T-helper 2 cell (primary cell): ENCODE measurements around the gene DEPDC5.
A peak's percentile ranks its signal among the peaks of the same experiment; 100 is the strongest.
"Not testable (repeated sequence)": the region's sequence is repeated elsewhere in the genome, so short reads cannot be mapped to it uniquely, and the experiment has no call there.

Source experiments
- DNase-seq, 5 experiments: peaks; one replicate each; pipeline versions ENCODE4 v3.0.0 to v3.0.0-alpha.2; 2012 to 2022

DEPDC5 gene

DNA sequence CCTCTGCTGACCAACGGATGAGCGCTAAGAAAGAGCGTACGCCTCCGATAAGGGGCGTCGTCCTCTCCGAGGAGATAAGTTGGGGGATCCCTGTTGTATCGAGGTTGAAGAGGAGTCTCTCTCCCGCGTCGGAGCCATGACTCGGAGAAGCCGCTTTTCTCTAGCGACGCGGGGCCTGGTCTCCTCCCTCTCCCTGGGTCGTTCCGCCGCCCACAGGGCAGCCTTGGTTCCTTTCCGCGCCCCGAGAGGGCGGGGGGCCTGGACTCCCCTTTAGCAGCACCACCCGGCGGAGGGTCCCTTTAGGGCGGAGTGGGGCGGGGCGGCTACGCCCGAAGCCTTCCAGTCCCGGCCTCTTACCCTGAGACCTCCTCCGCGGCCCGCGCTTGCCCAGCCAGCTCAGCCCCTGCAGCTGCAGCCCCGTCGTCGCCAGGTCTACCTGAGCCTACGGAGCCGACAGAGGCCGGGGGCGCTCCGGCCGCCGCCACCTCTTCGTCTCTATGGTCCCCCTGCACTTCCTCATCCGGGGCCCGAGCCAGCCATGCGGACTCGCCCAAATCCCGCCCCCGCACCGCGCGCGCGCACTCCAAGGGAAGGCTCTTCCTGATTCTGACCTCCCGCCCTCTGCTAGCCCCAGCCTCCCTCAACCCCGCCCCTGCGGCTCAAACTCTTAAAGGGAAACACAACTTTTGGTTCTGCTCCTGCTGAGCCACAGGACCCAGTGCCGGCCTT lies 4.0 kb upstream of the DEPDC5 start, which contains the start of gene PRR14L:
Gene PRR14L (minus strand): TSS at position 497 of the 729 bp plus-strand sequence. CDS start 11,272 bp downstream, outside the sequence.
- DNase-seq = peak; percentile 95 to 99 (median 97)

DNA sequence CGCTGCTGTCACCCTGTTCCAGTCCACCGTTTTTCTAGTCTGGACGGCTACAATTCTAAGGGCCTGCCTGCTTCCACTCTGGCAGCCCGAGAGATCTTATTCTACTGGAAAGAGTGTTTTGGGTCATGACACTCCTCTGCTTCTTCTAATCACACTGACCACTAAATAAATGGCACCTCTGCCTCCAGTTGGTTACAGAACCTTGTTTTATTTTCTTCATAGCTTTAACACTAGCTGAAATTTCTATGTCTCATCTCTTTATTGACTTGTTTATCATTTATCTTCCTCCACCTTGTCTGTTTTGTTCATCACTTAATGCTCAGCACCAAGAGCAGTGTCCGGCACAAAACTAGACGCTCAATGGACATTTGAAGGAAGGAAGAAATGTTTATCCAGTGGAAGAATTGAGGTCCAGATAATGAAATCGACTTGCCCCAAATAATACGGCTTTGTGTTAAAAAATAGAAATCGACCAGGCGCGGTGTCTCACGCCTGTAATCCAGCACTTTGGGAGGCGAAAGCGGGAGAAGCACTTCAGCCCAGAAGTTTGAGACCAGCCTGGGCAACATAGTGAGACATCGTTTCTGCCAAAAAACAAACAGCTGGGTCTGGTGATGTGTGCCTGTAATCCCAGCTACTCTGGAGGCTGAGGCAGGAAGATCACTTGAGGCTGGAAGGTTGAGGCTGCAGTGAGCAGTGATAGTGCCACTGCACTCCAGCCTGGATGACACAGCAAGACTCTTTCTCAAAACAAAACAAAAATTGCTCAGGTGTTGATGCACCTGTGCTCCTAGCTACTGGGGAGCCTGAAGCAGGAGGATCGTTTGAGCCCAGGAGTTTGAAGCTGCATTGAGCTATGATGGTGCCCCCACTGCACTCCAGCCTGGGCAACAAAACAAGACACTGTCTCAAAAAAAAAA lies 3.2 kb upstream of the DEPDC5 start:
- DNase-seq = no peak

DNA sequence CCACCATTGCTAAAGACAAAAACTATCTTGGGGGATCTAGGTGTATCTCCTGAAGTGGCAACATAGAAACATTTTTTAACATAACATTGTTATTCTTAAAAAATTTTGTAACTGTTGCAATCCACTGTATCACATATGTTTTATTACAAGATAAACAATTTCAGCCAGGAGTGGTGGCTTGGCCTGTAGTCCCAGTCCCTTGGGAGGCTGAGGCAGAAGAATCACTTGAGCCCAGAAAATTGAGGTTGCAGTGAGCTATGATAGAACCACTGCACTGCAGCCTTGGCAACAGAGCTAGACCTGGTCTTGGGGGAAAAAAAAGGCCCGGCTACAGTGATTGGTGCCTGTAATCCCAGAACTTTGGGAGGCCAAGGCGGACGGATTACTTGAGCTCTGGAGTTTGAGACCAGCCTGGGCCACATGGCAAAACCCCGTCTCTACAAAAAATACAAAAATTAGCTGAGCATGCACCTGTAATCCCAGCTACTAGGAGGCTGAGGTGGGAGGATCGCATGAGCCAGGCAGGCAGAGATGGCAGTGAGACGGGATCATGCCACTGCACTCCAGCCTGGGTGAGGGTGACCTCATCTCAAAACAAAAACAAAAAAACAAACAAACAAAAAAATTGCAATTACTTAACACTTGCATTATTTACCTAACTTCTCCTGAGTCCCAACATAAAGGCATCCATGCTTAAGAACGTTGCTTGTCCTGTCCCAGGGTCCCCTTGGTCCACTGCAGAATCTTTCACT lies 1.5 kb upstream of the DEPDC5 start:
- DNase-seq = no peak

DNA sequence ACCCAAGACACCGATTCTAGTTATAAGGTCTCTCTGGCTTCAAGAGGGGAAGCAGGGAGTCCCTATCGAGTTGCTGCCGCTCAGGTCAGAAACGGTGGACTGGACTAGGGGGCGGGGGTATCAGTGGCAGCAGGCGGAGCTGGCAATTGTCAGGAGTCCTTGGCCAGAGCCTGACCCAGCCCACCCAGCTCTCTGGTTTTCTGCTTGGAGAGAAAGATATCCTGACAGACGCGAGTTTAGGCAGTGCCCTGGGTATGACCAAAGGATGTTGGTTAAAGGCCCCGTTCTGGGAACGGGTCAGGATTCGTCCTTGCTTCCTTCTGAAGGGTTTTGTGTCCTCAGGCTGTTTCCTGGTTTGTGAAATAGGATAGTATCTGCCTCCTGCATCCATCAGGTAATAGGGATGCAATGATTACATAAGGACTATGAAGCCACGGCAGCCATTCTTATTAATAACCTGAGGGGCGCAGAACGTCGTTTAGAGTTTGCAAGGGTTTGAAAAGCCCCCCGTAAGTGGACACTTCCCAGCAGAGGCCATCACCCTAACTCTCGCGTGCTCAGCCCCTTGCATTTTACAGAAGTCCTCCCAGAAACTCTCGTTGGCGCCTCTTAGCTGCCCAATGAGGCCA lies 700 bp upstream of the DEPDC5 start:
- no peak for DNase-seq

GRCh38 chr22:31754813-31755212 lies 994 bp downstream of the DEPDC5 start:
- no peak for DNase-seq

DNA sequence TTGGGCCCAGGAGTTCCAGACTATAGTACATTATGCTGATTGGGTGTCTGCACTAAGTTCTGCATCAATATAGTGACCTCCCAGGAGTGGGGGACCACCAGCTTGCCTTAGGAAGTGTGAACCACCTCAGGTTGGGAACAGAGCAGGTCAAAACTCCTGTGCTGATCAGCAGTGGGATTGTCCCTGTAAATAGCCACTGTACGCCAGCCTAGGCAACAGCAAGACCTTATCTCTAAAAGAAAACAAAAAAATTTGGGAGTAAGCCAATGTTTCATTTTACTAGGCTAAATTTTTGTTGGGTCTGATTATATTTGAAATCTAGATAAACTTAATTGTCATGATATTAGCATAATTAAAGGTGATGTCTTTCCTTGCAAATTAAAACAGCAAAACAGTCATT lies 3.4 kb downstream of the DEPDC5 start:
- DNase-seq = no peak

DNA sequence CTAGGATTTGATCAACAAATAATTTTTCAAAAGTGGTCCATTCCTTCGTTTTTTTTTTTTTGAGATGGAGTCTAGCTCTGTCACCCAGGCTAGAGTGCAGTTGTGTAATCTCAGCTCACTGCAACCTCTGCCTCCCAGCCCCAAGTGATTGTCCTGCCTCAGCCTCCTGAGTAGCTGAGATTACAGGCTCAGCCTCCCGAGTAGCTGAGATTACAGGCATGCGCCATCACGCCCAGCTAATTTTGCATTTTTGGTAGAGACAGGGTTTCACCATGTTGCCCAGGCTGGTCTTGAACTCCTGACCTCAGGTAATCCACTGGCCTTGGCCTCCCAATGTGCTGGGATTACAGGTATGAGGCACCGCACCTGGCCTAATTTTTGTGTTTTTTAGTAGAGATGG lies 5.0 kb downstream of the DEPDC5 start:
- DNase-seq = not testable (repeated sequence)

DNA sequence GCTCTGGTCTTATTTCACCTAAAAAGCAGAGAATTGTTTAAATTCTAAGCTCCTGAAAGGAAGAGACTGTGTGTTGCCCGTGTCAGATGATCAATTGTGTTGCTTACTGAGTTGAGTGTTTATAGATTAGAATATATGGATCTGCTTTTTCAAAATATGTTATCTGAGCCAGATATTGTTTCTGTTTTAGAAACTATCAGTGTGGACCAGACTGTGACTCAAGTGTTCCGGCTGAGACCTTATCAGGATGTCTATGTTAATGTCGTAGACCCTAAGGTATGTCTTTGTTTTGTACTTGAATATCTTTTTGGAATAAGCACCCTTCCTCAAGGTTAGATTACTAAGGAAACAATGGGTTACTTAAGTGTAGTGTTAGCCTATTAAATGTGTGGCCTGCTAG lies 11.0 kb downstream of the DEPDC5 start:
- no peak for DNase-seq

DNA sequence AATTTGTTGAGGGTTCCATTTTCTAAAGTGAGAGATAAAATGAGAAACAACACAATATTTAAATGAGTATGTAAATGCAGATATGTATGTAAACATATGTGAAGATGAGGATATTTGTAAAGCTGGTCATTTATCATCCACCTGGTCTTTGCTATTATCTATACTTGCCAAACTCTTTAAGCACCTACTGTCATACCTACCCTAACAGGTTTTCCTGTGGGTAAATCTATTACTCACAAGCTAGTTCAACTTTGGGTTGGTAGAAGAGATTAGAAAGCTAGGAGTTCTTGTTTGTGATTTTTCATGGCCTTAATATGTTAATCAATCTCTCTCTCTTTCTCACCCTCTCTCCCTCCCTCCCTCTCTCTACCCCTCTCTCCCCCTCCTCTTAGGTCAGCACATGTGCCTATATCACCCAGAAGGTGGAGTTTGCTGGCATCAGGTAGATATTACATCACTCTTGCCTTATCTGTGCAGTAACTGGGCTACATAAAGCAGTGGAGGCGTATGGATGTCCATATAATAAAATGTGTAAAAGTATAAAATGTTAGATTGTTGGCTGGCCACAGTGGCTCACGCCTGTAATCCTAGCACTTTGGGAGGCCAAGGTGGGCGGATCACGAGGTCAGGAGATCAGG lies 14.7 kb downstream of the DEPDC5 start:
- no peak for DNase-seq

DNA sequence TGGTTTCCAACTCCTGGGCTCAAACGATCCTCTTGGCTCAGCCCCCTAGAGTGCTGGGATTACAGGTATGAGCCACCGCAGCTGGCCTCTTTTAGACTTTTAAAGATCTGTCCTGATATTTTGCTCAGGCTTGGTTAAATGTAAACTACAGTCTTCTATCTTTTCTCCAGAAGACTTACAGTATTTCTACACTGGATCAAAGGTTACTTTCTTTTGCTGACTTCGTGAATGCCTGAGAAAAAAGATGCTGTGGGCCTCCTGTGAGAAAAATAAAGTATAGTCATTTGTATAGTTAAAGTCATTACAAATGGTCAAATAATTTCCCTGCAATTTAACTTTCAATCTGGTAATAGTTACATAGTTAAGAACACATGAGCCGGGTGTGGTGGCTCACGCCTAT lies 19.6 kb downstream of the DEPDC5 start:
- DNase-seq = no peak

DNA sequence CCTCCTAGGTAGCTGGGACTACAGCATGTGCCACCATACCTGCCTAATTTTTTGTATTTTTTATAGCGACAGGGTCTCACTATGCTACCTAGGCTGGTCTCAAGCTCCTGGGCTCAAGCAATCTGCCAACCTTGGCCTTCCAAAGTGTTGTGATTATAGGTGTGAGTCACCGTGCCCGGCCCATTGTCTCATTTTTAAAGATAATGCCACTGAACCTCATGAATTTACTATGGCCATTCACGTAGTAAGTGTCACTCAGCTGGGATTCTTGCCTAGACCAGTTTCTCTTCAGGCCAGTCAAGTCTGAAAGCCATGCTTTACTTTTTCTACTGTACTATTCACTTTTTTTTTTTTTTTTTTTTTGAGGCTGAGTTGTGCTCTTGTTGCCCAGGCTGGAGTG lies 22.4 kb downstream of the DEPDC5 start:
- DNase-seq = no peak

GRCh38 chr22:31789803-31790202 lies 36.0 kb downstream of the DEPDC5 start:
- DNase-seq = no peak

GRCh38 chr22:31790240-31790639 lies 36.4 kb downstream of the DEPDC5 start:
- no peak for DNase-seq

- DNase-seq = not testable (repeated sequence)
Observed at GRCh38 chr22:31799358-31799757, 45.5 kb downstream of the DEPDC5 start.

DNA sequence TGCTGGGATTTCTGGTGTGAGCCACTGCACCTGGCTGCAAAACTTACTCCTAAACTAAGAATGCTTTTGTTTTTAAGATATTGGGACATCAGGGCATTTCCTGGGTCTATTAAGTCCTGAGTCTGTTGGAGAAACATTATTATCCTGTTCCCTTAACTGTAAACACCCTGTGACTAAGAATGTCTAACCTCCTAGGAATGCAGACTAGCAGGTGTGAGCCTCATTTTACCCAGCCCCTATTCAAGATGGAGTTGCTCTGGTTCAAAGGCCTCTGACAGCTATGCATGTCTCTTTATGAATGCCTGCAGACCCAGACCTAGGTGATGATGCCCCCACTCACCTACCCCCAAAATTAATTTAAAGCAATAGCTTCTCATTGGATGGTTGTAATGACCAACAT lies 46.2 kb downstream of the DEPDC5 start:
- DNase-seq = no peak

- not testable (repeated sequence) for DNase-seq
Observed at GRCh38 chr22:31800861-31801260, 47.0 kb downstream of the DEPDC5 start.

DNA sequence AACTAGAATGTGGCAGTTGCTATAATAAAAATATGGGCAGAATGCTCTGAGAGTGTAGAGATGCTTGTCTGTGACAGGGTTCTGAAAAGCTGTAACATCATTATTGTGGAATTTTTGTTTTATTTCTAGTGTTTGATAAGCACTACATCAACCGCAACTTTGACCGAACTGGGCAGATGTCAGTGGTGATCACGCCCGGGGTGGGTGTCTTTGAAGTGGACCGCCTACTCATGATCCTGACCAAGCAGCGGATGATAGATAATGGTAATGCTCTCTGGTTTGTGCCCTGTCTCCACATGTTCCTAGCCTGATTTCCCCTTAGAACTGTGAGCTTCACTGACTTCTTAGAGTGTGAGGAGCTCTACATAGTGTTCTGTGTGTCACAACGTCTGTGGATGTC lies 48.8 kb downstream of the DEPDC5 start:
- no peak for DNase-seq

GRCh38 chr22:31806751-31807150 lies 52.9 kb downstream of the DEPDC5 start:
- DNase-seq = no peak

GRCh38 chr22:31812977-31813605 lies 59.3 kb downstream of the DEPDC5 start:
- DNase-seq = no peak

DNA sequence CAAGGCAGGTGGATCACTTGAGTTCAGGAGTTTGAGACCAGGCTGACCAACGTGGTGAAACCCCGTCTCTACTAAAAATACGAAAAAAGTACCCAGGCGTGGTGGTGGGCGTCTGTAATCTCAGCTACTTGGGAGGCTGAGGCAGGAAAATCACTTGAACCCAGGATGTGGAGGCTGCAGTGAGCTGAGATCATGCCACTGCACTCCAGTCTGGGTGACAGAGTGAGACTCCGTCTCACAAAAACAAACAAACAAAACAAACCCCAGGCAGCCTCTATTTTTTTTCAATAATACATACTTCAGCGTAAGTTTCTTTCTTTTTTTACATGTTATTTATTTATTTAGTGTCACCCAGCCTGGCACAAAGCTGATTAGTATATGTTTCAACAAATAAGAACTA lies 60.1 kb downstream of the DEPDC5 start:
- DNase-seq = not testable (repeated sequence)

DNA sequence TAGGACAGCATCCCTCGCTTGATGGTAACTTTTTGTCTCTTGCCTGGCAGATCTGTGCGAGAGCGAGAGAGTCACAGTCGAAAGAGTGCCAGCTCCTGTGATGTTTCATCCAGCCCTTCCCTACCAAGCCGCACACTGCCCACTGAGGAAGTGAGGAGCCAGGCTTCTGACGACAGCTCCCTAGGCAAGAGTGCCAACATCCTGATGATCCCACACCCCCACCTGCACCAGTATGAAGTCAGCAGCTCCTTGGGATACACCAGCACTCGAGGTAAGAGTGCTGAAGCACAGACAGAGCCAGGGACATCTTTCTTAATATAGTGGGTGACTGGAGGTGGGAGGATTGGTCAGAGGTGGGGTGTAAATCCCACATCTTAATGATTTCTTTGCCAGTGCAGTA lies 61.1 kb downstream of the DEPDC5 start:
- DNase-seq = no peak

DNA sequence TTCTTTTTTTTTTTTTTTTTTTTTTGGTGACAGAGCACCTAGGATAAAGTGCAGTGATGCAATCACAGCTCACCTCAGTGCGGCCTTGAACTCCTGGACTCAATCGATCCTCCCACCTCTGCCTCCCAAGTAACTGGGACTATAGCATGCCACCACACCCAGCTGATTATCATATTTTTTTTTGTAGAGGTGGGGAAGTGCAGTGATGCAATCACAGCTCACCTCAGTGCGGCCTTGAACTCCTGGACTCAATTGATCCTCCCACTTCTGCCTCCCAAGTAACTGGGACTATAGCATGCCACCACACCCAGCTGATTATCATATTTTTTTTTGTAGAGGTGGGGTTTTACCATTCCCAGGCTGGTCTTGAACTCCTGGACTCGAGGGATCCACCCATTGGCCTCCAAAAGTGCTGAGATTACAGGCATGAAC lies 61.6 kb downstream of the DEPDC5 start:
- DNase-seq = not testable (repeated sequence)
